HFF-Myc (cell line): ENCODE data around the gene CREB3L1.
A peak's percentile ranks its signal among the peaks of the same experiment; 100 is the strongest.

Experiments
- DNase-seq: peaks from one replicate; pipeline ENCODE4 v3.0.0-alpha.2; 2011; ENCODE audit warnings: low read depth; ENCODE audit errors: extremely low read depth
- H3K4me3 ChIP-seq: replicated peaks from 2 replicates; pipeline ENCODE4 v1.5.1; 2011; ENCODE audit warnings: low read depth, mild to moderate bottlenecking, control low read depth, low read length
- TF ChIP-seq, protein P1 (sequence below): IDR thresholded peaks from 2 replicates; pipeline ENCODE4 v1.5.1; 2012; ENCODE audit warnings: mild to moderate bottlenecking, low read depth, low read length, control low read depth; ENCODE audit errors: missing control alignments

CREB3L1 gene

DNA sequence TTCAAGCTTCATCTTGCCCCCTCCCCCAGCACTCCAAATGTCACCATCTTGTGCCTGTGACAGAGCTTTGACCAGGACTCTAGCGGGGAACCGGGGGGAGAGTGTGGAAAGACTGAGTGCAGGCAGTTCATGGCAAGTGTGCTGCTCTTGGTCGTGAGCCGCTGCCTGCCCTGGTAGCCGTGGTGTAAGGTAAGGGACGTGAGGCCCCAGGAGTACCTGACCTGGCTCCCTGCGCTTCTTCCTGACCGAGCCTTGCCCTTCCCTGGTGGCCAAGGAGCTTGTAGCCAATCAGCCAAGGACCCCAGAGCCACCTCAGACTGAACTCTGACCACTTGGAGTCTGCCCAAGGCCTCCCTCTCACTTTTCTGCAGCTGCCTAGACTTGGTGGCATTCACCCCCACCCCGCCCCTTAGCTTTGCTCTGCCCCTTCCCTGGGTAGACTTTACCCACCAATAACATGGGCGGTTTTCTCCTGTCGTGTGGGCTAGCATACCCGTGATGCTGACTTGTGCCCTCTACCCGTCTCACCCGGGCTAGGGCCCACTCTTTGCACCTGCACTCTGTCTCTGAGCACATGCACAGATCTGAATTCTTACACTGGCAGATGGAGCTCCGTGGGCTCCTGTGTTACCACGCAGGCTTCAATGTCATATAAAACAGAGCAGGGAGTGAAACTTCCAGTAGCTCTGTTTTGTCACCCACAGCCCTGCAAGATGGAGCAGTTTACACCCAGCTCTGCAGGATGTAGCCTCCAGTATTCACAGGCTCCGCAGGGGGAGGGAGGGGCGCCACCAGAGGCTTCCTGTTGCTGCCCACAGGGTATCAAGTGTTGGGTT is 71.3 kb downstream of the CREB3L1 start:
- TF ChIP-seq, protein P1, sequence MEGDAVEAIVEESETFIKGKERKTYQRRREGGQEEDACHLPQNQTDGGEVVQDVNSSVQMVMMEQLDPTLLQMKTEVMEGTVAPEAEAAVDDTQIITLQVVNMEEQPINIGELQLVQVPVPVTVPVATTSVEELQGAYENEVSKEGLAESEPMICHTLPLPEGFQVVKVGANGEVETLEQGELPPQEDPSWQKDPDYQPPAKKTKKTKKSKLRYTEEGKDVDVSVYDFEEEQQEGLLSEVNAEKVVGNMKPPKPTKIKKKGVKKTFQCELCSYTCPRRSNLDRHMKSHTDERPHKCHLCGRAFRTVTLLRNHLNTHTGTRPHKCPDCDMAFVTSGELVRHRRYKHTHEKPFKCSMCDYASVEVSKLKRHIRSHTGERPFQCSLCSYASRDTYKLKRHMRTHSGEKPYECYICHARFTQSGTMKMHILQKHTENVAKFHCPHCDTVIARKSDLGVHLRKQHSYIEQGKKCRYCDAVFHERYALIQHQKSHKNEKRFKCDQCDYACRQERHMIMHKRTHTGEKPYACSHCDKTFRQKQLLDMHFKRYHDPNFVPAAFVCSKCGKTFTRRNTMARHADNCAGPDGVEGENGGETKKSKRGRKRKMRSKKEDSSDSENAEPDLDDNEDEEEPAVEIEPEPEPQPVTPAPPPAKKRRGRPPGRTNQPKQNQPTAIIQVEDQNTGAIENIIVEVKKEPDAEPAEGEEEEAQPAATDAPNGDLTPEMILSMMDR = no peak
- peak overlapping the region; percentile 83 for H3K4me3 ChIP-seq
- no peak for DNase-seq

DNA sequence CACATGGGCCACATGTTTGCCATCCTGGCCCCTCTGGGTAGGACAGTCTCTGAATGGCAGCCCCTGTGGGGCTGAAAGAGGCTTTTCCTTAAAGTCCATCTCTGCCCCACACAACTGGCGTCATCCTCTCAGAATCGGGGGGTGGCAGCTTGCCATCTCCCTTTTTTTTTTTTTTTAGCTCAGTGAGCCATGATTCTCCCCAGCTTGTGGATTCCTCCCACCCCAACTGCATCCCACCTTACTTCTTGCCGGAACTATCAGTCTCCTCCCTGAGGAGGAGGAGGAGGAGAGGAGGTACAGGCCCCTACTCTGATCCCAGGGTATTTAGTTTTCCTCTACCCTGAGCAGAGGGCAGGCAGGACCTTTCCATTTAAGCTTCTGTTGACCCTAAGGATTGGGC is 73.2 kb downstream of the CREB3L1 start:
- DNase-seq = no peak
- TF ChIP-seq, protein P1 = no peak
- no peak overlapping the region for H3K4me3 ChIP-seq

DNA sequence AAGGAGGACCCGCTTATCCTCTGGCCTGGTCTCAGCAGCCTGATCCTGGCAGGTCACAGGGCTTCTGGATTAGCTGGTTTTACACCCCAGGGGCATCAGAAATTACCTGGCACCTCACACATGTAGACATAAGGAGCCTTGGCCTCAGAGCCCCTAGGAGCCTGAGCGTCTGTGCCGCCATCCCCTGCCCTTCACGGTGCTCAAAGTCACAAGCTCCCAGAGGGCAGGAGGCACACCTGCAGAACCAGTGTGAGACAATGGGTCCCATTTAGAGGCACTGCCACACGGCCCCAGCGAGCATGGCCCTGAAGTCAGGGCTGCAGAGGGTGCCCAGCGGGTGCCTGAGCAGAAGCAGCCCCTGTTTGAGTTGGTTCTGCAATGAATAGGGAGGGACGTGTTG is 73.7 kb downstream of the CREB3L1 start:
- TF ChIP-seq, protein P1 = no peak
- no peak overlapping the region for H3K4me3 ChIP-seq
- DNase-seq = no peak

DNA sequence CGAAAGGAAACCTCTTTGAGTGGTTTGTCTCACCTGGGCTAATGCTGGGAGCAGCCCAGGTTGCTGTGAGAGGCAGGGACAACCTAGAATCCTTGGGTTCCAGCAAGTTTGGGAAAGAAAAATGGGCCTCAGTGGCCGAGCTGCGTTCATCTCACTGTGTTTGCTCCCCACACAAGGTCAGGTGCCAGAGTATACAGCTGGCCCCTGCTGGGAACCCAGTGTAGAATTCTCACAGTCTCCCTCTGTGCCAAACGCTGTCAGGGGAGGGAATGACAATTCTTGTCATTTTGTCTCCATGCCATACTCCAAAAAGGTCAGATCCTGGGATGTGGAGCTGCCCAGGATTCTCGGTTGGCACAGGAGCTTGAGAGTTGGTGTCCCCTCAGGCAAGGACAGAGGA is 74.1 kb downstream of the CREB3L1 start:
- TF ChIP-seq, protein P1 = no peak
- no peak overlapping the region for H3K4me3 ChIP-seq
- no peak for DNase-seq

DNA sequence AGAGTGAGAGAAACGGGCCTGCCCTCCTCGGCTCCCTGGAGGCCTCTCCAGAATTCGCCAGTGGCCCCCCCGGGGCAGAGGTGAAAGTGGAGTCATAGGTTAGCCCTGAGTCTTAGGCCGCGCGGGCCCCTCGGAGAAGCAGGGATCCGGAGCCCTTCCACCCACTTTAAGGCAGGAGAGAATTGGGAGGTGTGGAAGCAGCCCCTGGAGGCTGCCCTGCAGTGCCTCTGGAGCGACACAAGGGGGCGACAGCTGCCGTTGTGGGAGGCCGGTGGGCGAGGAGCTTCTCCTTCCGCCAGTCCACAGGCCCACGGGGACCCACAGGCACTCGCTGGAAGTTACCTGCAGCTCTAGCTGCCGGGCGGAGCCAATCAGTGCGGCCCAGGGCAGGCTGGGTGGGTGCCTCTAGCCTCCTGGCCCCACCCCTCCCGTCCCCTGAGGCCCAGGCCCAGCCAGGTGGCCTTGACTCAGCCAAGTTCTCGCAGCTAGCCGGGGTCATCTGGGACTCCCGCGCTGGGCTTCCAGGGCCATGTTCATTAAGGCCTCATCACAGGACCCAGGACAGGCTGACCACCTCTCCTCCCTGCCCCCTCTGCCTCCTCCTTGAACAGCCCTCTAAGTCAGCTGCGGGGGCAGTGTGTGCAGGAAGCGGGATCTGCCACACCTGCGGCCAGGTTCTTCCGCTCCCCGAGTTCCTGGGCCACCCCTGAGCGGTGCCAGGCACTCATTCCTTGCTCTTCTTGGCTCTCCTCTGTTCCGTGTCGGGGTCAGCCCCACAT is 74.8 kb downstream of the CREB3L1 start:
- TF ChIP-seq, protein P1 = peak; percentile 73
- no peak for DNase-seq
- no peak overlapping the region for H3K4me3 ChIP-seq

DNA sequence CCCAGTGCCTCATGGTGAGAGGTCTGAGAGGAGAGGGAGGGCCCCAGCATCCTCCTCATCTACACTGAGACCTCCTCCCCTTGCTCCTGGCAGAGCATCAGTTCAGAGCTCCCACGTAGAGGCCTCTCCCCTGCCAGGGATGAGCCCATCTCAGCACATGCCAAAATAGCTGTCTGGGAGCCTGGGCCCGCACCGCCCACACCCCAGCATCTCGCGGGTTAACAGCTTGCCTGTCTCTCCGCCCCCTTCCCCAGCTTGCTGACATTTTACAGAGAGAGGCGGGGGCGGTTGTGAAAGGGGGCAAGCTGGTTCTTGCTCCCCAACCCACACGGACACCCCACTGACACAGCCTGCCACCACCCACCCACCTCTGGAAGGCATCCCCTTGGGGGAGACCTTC is 76.2 kb downstream of the CREB3L1 start:
- H3K4me3 ChIP-seq = no peak overlapping the region
- DNase-seq = no peak
- TF ChIP-seq, protein P1 = no peak
